Panc1 (cell line): Measurements from ENCODE around the gene FAN1.

Source experiments
- CTCF ChIP-seq: fragments of 450-650 bp; IDR thresholded peaks from 2 replicates; pipeline ENCODE4 v1.5.1; 2017; ENCODE audit warnings: mild to moderate bottlenecking
- POLR2AphosphoS5 ChIP-seq: IDR thresholded peaks from 2 replicates; pipeline ENCODE4 v1.6.1; 2012; ENCODE audit warnings: mild to moderate bottlenecking, low read depth, low read length, moderate library complexity
- REST ChIP-seq, 2 experiments: IDR thresholded peaks; 2 replicates each; pipeline ENCODE4 v1.6.1; 2011 to 2012; ENCODE audit warnings: low read depth in 2 of 2, control low read depth in 1 of 2, low read length in 1 of 2, mild to moderate bottlenecking in 1 of 2, moderate library complexity in 1 of 2; ENCODE audit not compliant: insufficient read depth in 1 of 2

GRCh38 chr15:30973379-30973778 is 69.7 kb downstream of the FAN1 start:
- TF ChIP-seq CTCF (no peak), REST (IDR thresholded peaks at IDR 0.05; ENCODE audit: insufficient read depth in 1 of 2, low read depth in 2 of 2, low read length in 1 of 2) (no peak), POLR2AphosphoS5 (no peak)
